ENCODE results near the gene ACE.

DNA sequence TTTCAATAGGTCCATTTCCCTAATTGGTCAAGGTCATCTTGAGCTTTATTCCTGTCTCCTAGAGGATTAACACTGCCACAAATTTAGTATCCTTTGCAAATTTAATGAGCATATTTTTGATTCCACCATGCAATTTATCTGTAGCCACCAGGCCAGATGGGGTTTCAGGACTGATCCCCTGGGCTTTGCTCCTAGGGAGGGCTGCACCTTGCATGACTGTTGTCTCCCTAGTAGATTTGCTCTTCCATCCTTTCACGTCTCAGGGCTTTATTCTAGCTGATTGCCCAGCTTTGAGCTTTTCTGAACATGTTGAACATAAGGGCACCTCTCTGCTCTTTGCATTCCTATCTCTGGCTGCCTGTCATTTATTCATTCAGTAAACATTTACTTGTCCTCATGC, 38.6 kb downstream of the ACE start:
- TF ChIP-seq, protein P1, sequence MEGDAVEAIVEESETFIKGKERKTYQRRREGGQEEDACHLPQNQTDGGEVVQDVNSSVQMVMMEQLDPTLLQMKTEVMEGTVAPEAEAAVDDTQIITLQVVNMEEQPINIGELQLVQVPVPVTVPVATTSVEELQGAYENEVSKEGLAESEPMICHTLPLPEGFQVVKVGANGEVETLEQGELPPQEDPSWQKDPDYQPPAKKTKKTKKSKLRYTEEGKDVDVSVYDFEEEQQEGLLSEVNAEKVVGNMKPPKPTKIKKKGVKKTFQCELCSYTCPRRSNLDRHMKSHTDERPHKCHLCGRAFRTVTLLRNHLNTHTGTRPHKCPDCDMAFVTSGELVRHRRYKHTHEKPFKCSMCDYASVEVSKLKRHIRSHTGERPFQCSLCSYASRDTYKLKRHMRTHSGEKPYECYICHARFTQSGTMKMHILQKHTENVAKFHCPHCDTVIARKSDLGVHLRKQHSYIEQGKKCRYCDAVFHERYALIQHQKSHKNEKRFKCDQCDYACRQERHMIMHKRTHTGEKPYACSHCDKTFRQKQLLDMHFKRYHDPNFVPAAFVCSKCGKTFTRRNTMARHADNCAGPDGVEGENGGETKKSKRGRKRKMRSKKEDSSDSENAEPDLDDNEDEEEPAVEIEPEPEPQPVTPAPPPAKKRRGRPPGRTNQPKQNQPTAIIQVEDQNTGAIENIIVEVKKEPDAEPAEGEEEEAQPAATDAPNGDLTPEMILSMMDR (IDR thresholded peaks at IDR 0.05), result no peak
- no peak for TF ChIP-seq POLR2A (IDR thresholded peaks at IDR 0.05)

Data from lower leg skin (tissue), 3 donors.